OCI-LY7 (cell line): ENCODE measurements around the gene KCNQ1.

ENCODE experiments used
- CTCF ChIP-seq: fragments of 200-600 bp; sonication (generic); conservative IDR thresholded peaks from 2 replicates; pipeline ENCODE4 v1.5.1; 2014; ENCODE audit warnings: mild to moderate bottlenecking, antibody characterized with exemption, low read length, moderate library complexity, mixed read lengths
- EZH2phosphoT487 ChIP-seq: fragments of 200-600 bp; sonication (generic); IDR thresholded peaks from 2 replicates; pipeline ENCODE4 v1.6.1; 2018; ENCODE audit warnings: low read depth, borderline replicate concordance, mild to moderate bottlenecking, mixed run types, antibody characterized with exemption, low read length, moderate library complexity, mixed read lengths

DNA sequence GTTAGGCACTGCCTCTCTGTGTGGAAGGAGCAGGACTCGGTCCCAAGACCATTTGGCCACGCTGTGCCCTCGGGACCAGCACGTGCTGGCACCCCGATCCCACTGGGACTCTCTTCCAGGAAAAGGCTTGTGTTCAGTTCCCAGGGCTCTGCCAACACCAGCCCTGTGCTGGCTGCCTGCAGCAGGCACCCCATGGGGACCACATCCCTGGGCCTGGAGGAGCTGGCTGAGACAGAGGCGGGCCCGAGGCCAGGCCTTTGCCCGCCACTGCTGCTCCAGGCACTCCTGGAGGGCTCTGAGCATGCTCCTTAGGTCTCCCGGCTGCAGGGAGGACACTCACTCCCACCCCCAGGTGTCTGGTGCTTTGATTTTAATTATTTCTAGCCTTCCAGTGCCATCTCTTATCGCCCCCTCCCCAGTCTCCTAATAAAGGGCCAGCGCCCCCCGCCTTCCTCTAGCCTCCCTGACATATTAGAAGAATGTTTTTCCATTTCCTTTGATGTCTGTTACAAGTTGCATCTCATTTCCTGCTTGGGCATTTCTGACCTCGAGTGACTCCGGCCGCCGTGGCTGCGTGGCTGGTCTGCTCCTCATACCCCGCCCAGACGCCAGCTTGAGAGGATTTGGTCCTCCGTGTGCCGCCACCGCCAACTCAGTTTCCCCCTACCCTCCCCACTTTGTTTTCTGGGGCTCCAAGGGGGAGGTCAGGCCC is 426.3 kb downstream of the KCNQ1 start:
- no peak for TF ChIP-seq CTCF
- no peak for TF ChIP-seq EZH2phosphoT487
